HepG2 (cell line): Measurements from ENCODE around the gene PEX14. TPM values are rescaled to one million over a fixed set of nuclear protein-coding genes. Genes with fewer than 3 reads are reported as not detected.

Experiments
- ATAC-seq: fragments of 200-7000 bp; cut with Tn5 transposase; 3 replicates; pipeline ENCODE4 v1.9.1; 2020; ENCODE audit warnings: mild to moderate bottlenecking, moderate library complexity
- BruUV-seq: library from RNA; stranded (reverse); fragments of 400-500 nt; replicated peaks from 2 replicates; lab custom pipeline; 2021; lab: Mats Ljungman, UMichigan
- CTCF ChIA-PET: fragments of 300-600 bp; formaldehyde crosslinking; extraction: SDS; loops from one replicate; lab custom pipeline; 2021; ENCODE audit warnings: low total read pairs, inconsistent platforms, low intra/inter-chr PET ratio; lab: Yijun Ruan, JAX
- POLR2A ChIA-PET: fragments of 350-600 bp; sonication (Branson Sonifier 250); formaldehyde crosslinking; loops from one replicate; lab custom pipeline; 2020; ENCODE audit warnings: antibody characterized with exemption, inconsistent platforms; lab: Yijun Ruan, JAX
- DNase-seq: peaks from one replicate; pipeline ENCODE4 v3.0.0-alpha.2; 2015; ENCODE audit warnings: low spot score
- FAIRE-seq: peaks from 3 replicates; lab custom pipeline; 2011; peaks lifted over from hg19 to GRCh38; lab: Jason Lieb, UNC
- H2AFZ ChIP-seq: one replicate; pipeline ENCODE4 v1.6.1; 2011; ENCODE audit warnings: low read length, inconsistent platforms
- H3K27ac ChIP-seq: fragments of 300-600 bp; 3 replicates; pipeline ENCODE4 v1.8.0; 2011; ENCODE audit warnings: mixed run types, mild to moderate bottlenecking, mixed read lengths, low read length, inconsistent platforms; ENCODE audit not compliant: insufficient read depth; ENCODE audit errors: extremely low read length
- H3K27me3 ChIP-seq, 2 experiments: fragments of 200-600 bp in 1 of 2; 2 replicates in 1 of 2; 3 replicates in 1 of 2; pipeline versions ENCODE4 v1.6.0 to v1.8.0; 2011; ENCODE audit warnings: low read length in 2 of 2, mild to moderate bottlenecking in 2 of 2, moderate library complexity in 2 of 2, inconsistent platforms in 1 of 2; ENCODE audit not compliant: insufficient read depth in 2 of 2, control insufficient read depth in 1 of 2
- H3K36me3 ChIP-seq, 2 experiments: fragments of 200-600 bp in 1 of 2; replicated peaks in 1 of 2; 2 replicates in 1 of 2; 3 replicates in 1 of 2; pipeline versions ENCODE4 v1.5.1 to v1.8.0; 2011; ENCODE audit warnings: low read length in 2 of 2, inconsistent platforms in 1 of 2; ENCODE audit not compliant: insufficient read depth in 2 of 2, control insufficient read depth in 1 of 2
- H3K4me1 ChIP-seq: 2 replicates; pipeline ENCODE4 v1.5.1; 2012; ENCODE audit warnings: low read length, inconsistent platforms; ENCODE audit not compliant: insufficient read depth
- H3K4me2 ChIP-seq: 2 replicates; pipeline ENCODE4 v1.6.0; 2011; ENCODE audit warnings: low read depth, low read length, inconsistent platforms
- H3K4me3 ChIP-seq, 3 experiments: fragments of 200-600 bp in 1 of 3; sonication (generic), shearing (Covaris generic) in 1 of 3; replicated peaks in 1 of 3; 2 replicates each; pipeline ENCODE4 v1.5.1; 2011 to 2016; ENCODE audit warnings: low read length in 3 of 3, inconsistent platforms in 2 of 3, low read depth in 2 of 3, mild to moderate bottlenecking in 2 of 3, control low read depth in 1 of 3, mixed read lengths in 1 of 3; ENCODE audit not compliant: insufficient read depth in 1 of 3
- H3K79me2 ChIP-seq: one replicate; pipeline ENCODE4 v1.6.1; 2011; ENCODE audit warnings: low read length, inconsistent platforms; ENCODE audit not compliant: insufficient read depth
- H3K9ac ChIP-seq: 2 replicates; pipeline ENCODE4 v1.6.0; 2011; ENCODE audit warnings: mild to moderate bottlenecking, low read depth, low read length, inconsistent platforms; ENCODE audit not compliant: insufficient read depth
- H3K9me3 ChIP-seq: 2 replicates; pipeline ENCODE4 v1.5.1; 2012; ENCODE audit warnings: mild to moderate bottlenecking, low read length
- H4K20me1 ChIP-seq: 2 replicates; pipeline ENCODE4 v1.6.0; 2011; ENCODE audit warnings: inconsistent platforms, mild to moderate bottlenecking, low read length, moderate library complexity; ENCODE audit not compliant: insufficient read depth
- AKNA ChIP-seq: sonication (generic); formaldehyde crosslinking; IDR thresholded peaks from 2 replicates; pipeline ENCODE4 v1.4.0; 2020; ENCODE audit warnings: missing genetic modification reagents, borderline replicate concordance
- ATM ChIP-seq: fragments of 450-650 bp; IDR thresholded peaks from 2 replicates; pipeline ENCODE4 v1.7.1; 2017; ENCODE audit warnings: mild to moderate bottlenecking, borderline replicate concordance
- HNRNPL ChIP-seq: fragments of 200-400 bp; formaldehyde crosslinking; IDR thresholded peaks from 2 replicates; pipeline ENCODE4 v1.6.1; 2017; ENCODE audit warnings: mild to moderate bottlenecking, low read depth, low read length
- MAF1 ChIP-seq: sonication (generic); formaldehyde crosslinking; IDR thresholded peaks from 2 replicates; pipeline ENCODE4 v1.5.0; 2020; ENCODE audit warnings: missing genetic modification reagents, borderline replicate concordance
- PRDM10 ChIP-seq: sonication (generic); formaldehyde crosslinking; IDR thresholded peaks from 2 replicates; pipeline ENCODE4 v1.4.0; 2020; ENCODE audit warnings: low read depth, missing genetic modification reagents
- ZNF282 ChIP-seq: fragments of 450-650 bp; IDR thresholded peaks from 2 replicates; pipeline ENCODE4 v1.6.1; 2018; ENCODE audit not compliant: partially characterized antibody
- ZNF574 ChIP-seq: sonication (generic); formaldehyde crosslinking; IDR thresholded peaks from 2 replicates; pipeline ENCODE4 v1.4.0; 2020; ENCODE audit warnings: missing genetic modification reagents
- ZNF879 ChIP-seq: sonication (generic); formaldehyde crosslinking; IDR thresholded peaks from 2 replicates; pipeline ENCODE4 v1.8.1; 2023; ENCODE audit warnings: missing genetic modification reagents
- ZSCAN29 ChIP-seq: sonication (generic); formaldehyde crosslinking; conservative IDR thresholded peaks from 2 replicates; pipeline ENCODE4 v1.4.0; 2020; ENCODE audit warnings: mild to moderate bottlenecking, missing genetic modification reagents
- whole genome bisulfite sequencing: methylation state at CpG from one replicate; pipeline ENCODE4 v1.1.6; 2017; ENCODE audit warnings: low lambda C conversion rate; 5-methylcytosine and 5-hydroxymethylcytosine counted together
- in situ Hi-C: cut with HindIII; loops from 2 replicates; pipeline ENCODE4 v1.10.0; 2017; ENCODE audit warnings: low pct_unique_long_range_greater_than_20kb; ENCODE audit not compliant: extremely low pct_ligation_motif_present
- intact Hi-C: fragments of 100-400 bp; cut with micrococcal nuclease; formaldehyde crosslinking; loops from one replicate; pipeline ENCODE4 v1.10.0; 2022; ENCODE audit not compliant: unreplicated experiment
- polyA plus RNA-seq, 8 experiments: library from polyadenylated mRNA; depleted of rRNA in 3 of 8; stranded (reverse) in 7 of 8; unstranded in 1 of 8; fragments of >200 nt; fragmentation: Illumina TruSeq in 4 of 8; extraction: Trizol in 4 of 8; gene quantifications; 2 replicates each; pipeline versions ENCODE4 v1.2.1 to v1.2.3, GENCODE V29; 2011 to 2016; ENCODE audit warnings: low read depth in 4 of 8, missing spikeins in 1 of 8, mixed read lengths in 1 of 8; ENCODE audit not compliant: insufficient read depth in 1 of 8
- total RNA-seq, 5 experiments: library from RNA; depleted of rRNA; stranded (reverse); fragments of >200 nt; fragmentation: Illumina TruSeq; extraction: Trizol; gene quantifications; 2 replicates each; pipeline ENCODE4 v1.2.3, GENCODE V29; 2016; ENCODE audit warnings: low read depth in 1 of 5
- TF ChIP-seq, protein P1 (sequence below): fragments of 450-650 bp; IDR thresholded peaks from 2 replicates; pipeline ENCODE4 v1.6.1; 2017

The PEX14 gene
- total and polyA plus RNA-seq, 2 of the 13 experiments (the other 11 are each of a cell fraction or from before 2014, with no cell fraction given): 6.5 to 9.9 TPM

DNA sequence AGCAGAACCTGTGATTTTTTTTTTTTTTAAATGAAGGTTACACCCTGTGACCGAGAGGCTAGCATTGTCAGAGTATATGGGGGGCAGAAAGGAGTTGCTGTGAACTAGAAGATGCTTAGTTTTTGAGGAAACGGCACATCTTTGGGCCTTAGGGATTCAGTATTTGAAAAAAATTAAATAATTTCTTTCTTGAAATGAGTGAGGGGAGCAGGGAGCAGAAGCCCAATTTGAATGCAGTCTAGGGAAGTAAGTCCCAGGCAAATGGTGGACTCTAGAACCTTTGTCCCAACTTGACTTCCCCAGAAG is 42.9 kb downstream of the PEX14 start:
- H2AFZ ChIP-seq: no peak overlapping the region
- H3K9ac ChIP-seq: no peak overlapping the region
- no TSS peak for BruUV-seq
- no peak overlapping the region for H3K4me3 ChIP-seq
- no peak for FAIRE-seq
- no peak for TF ChIP-seq ZSCAN29 (CRISPR knock-in tag)
- TF ChIP-seq, protein P1, sequence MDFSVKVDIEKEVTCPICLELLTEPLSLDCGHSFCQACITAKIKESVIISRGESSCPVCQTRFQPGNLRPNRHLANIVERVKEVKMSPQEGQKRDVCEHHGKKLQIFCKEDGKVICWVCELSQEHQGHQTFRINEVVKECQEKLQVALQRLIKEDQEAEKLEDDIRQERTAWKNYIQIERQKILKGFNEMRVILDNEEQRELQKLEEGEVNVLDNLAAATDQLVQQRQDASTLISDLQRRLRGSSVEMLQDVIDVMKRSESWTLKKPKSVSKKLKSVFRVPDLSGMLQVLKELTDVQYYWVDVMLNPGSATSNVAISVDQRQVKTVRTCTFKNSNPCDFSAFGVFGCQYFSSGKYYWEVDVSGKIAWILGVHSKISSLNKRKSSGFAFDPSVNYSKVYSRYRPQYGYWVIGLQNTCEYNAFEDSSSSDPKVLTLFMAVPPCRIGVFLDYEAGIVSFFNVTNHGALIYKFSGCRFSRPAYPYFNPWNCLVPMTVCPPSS: no peak
- TF ChIP-seq ZNF879 (CRISPR knock-in tag): no peak
- TF ChIP-seq PRDM10 (CRISPR knock-in tag): no peak
- TF ChIP-seq ZNF282: no peak
- TF ChIP-seq MAF1: no peak
- no peak for TF ChIP-seq HNRNPL
- TF ChIP-seq ATM: no peak
- no peak for TF ChIP-seq AKNA (CRISPR knock-in tag)
- TF ChIP-seq ZNF574: no peak
- in situ Hi-C loops: no loop called here
- intact Hi-C loops: loop anchor here (10.0 kb wide), 2 partner anchors 77 to 107 kb away; no protein-coding TSS in a partner anchor
- H3K27ac ChIP-seq: no peak overlapping the region
- DNase-seq: no peak
- H3K9me3 ChIP-seq: no peaks in the 10 kb centered on the region
- H3K27me3 ChIP-seq: no peaks in the 10 kb centered on the region
- H3K4me2 ChIP-seq: no peak overlapping the region
- CTCF ChIA-PET: no interaction called here
- peaks cover 57% of the 10 kb centered on the region for H3K4me1 ChIP-seq
- H3K79me2 ChIP-seq: peaks cover 19% of the 10 kb centered on the region
- ATAC-seq: no peak
- 97% methylated on average over 2 of the region's 2 CpGs for WGBS
- H4K20me1 ChIP-seq: peaks cover 21% of the 10 kb centered on the region
- POLR2A ChIA-PET: no interaction called here
- H3K36me3 ChIP-seq: no peaks in the 10 kb centered on the region
